WTC11 (cell line): ENCODE results near the gene ID3. TPM values are rescaled to one million over a fixed set of nuclear protein-coding genes. Genes with fewer than 3 reads are reported as not detected.
A peak's percentile ranks its signal among the peaks of the same experiment; 100 is the strongest.

Source experiments
- ATAC-seq: fragments of 200-7000 bp; cut with Tn5 transposase; 2 replicates; pipeline ENCODE4 v1.10.0; 2021; ENCODE audit warnings: mild to moderate bottlenecking, moderate library complexity
- CTCF ChIA-PET: fragments of 300-600 bp; sonication (Branson Sonifier 250); formaldehyde crosslinking; loops from one replicate; lab custom pipeline; 2021; ENCODE audit warnings: antibody characterized with exemption; lab: Charles Lee
- POLR2A ChIA-PET: fragments of 350-600 bp; sonication (Branson Sonifier 250); formaldehyde crosslinking; loops from one replicate; lab custom pipeline; 2021; ENCODE audit warnings: antibody characterized with exemption; lab: Charles Lee
- DNase-seq: peaks from one replicate; pipeline ENCODE4 v3.0.0; 2021; ENCODE audit warnings: low spot score
- H3K27ac Mint-ChIP-seq: 2 replicates; pipeline ENCODE4 v1.8.0; 2021; ENCODE audit warnings: mixed read lengths
- H3K27me3 Mint-ChIP-seq: 2 replicates; pipeline ENCODE4 v1.8.0; 2021; ENCODE audit warnings: low read depth, mild to moderate bottlenecking, moderate library complexity, mixed read lengths
- H3K36me3 Mint-ChIP-seq: 2 replicates; pipeline ENCODE4 v1.8.0; 2021; ENCODE audit warnings: mixed read lengths
- H3K4me1 Mint-ChIP-seq: 2 replicates; pipeline ENCODE4 v1.8.0; 2022; ENCODE audit warnings: mixed read lengths
- H3K4me3 Mint-ChIP-seq: 2 replicates; pipeline ENCODE4 v1.8.0; 2021; ENCODE audit warnings: mild to moderate bottlenecking, moderate library complexity, mixed read lengths
- H3K9me3 Mint-ChIP-seq: 2 replicates; pipeline ENCODE4 v1.8.0; 2021; ENCODE audit warnings: mixed read lengths
- ESRRA ChIP-seq: sonication (generic); formaldehyde crosslinking; IDR thresholded peaks from 2 replicates; pipeline ENCODE4 v1.8.1; 2022; ENCODE audit warnings: mild to moderate bottlenecking, missing genetic modification reagents, borderline replicate concordance
- MYBL2 ChIP-seq: sonication (generic); formaldehyde crosslinking; IDR thresholded peaks from 2 replicates; pipeline ENCODE4 v1.8.1; 2023; ENCODE audit warnings: mild to moderate bottlenecking, moderate library complexity, missing genetic modification reagents
- NFYB ChIP-seq: sonication (generic); formaldehyde crosslinking; conservative IDR thresholded peaks from 2 replicates; pipeline ENCODE4 v1.8.0; 2022; ENCODE audit warnings: low read depth, missing genetic modification reagents
- SMAD3 ChIP-seq: sonication (generic); formaldehyde crosslinking; IDR thresholded peaks from 2 replicates; pipeline ENCODE4 v1.8.0; 2022; ENCODE audit warnings: missing genetic modification reagents, mild to moderate bottlenecking, borderline replicate concordance
- TEAD4 ChIP-seq: sonication (generic); formaldehyde crosslinking; IDR thresholded peaks from 2 replicates; pipeline ENCODE4 v1.8.0; 2022; ENCODE audit warnings: mild to moderate bottlenecking, missing genetic modification reagents
- ZBTB21 ChIP-seq: sonication (generic); formaldehyde crosslinking; IDR thresholded peaks from 2 replicates; pipeline ENCODE4 v1.8.1; 2023; ENCODE audit warnings: mild to moderate bottlenecking, missing genetic modification reagents, borderline replicate concordance
- ZNF219 ChIP-seq: sonication (generic); formaldehyde crosslinking; IDR thresholded peaks from 2 replicates; pipeline ENCODE4 v1.8.0; 2023; ENCODE audit warnings: missing genetic modification reagents, mild to moderate bottlenecking, borderline replicate concordance
- ZNF317 ChIP-seq: sonication (generic); formaldehyde crosslinking; IDR thresholded peaks from 2 replicates; pipeline ENCODE4 v1.8.1; 2023; ENCODE audit warnings: low read depth, mild to moderate bottlenecking, moderate library complexity, missing genetic modification reagents, borderline replicate concordance
- ZNF416 ChIP-seq: fragments of 250-450 bp; sonication (Bioruptor Pico); IDR thresholded peaks from 2 replicates; pipeline ENCODE4 v1.9.0; 2021; ENCODE audit warnings: mild to moderate bottlenecking, inconsistent platforms
- total RNA-seq: library from RNA; stranded (reverse); gene quantifications from 3 replicates; pipeline ENCODE4 v1.2.3, GENCODE V29; 2021
- TF ChIP-seq, protein P1 (sequence below): sonication (generic); formaldehyde crosslinking; IDR thresholded peaks from 2 replicates; pipeline ENCODE4 v1.8.0; 2022; ENCODE audit warnings: mild to moderate bottlenecking, missing genetic modification reagents
- TF ChIP-seq, protein P2 (sequence below): fragments of 250-450 bp; sonication (Bioruptor Pico); IDR thresholded peaks from 2 replicates; pipeline ENCODE4 v1.9.0; 2021; ENCODE audit warnings: moderate library complexity, mild to moderate bottlenecking, inconsistent platforms, borderline replicate concordance
- TF ChIP-seq, protein P3 (sequence below): sonication (generic); formaldehyde crosslinking; IDR thresholded peaks from 2 replicates; pipeline ENCODE4 v1.8.1; 2023; ENCODE audit warnings: mild to moderate bottlenecking, missing genetic modification reagents
- TF ChIP-seq, protein P4 (sequence below): fragments of 250-450 bp; sonication (Bioruptor Pico); IDR thresholded peaks from 2 replicates; pipeline ENCODE4 v1.9.0; 2021; ENCODE audit warnings: mild to moderate bottlenecking, borderline replicate concordance
- TF ChIP-seq, protein P5 (sequence below): fragments of 200-600 bp; IDR thresholded peaks from 2 replicates; pipeline ENCODE4 v1.8.0; 2022; ENCODE audit warnings: antibody characterized with exemption

Gene ID3
- total RNA-seq, 1 experiment from 2014 or later, result 168 TPM

DNA sequence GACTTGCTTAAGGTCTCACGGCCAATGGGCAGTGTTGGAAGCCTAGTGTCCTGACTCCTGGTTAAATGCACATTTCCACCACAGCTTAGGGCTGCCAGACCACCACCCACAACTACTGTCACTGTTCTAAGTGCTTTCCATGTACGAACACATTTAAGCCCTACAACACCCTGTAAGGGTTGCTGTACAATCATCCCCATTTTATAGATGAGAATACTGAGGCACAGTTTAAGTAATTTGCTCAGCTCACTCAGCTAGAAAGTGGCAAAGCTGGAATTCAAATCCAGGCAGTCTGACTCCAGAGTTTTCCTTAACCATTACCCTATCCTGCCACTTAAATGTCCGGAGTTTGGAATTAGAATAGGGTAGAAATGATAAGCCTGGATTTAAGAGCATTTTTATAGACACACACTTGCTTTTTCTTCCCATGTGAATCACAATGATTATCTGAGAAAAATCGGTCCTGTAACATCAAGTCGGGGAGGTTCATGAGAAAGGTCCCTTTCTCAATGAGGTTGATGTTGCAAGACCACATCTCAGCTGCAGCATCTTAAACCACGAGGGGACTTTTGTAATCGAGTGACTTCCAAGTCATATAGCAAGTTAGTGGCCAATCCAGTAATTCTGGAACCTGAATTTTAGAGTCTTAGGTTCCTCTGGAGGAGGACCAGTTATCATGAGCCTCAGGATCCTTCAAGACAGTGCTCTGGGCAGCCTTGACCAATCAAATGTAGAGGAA, 36.9 kb downstream of the ID3 start:
- Mint-ChIP-seq H3K4me1 (peaks cover 15% of the 10 kb centered on the region), H3K27me3 (no peaks in the 10 kb centered on the region), H3K4me3 (no peak overlapping the region), H3K36me3 (peaks cover 14% of the 10 kb centered on the region), H3K27ac (no peak overlapping the region), H3K9me3 (no peaks in the 10 kb centered on the region)
- no peak for ATAC-seq
- DNase-seq, result no peak
- TF ChIP-seq, protein P1, sequence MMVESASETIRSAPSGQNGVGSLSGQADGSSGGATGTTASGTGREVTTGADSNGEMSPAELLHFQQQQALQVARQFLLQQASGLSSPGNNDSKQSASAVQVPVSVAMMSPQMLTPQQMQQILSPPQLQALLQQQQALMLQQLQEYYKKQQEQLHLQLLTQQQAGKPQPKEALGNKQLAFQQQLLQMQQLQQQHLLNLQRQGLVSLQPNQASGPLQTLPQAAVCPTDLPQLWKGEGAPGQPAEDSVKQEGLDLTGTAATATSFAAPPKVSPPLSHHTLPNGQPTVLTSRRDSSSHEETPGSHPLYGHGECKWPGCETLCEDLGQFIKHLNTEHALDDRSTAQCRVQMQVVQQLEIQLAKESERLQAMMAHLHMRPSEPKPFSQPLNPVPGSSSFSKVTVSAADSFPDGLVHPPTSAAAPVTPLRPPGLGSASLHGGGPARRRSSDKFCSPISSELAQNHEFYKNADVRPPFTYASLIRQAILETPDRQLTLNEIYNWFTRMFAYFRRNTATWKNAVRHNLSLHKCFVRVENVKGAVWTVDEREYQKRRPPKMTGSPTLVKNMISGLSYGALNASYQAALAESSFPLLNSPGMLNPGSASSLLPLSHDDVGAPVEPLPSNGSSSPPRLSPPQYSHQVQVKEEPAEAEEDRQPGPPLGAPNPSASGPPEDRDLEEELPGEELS, result no peak
- TF ChIP-seq ZNF317 (no peak), ZNF219 (CRISPR knock-in tag) (no peak), SMAD3 (CRISPR knock-in tag) (no peak), MYBL2 (CRISPR knock-in tag) (no peak), ZBTB21 (CRISPR knock-in tag) (no peak), ESRRA (no peak)
- TF ChIP-seq, protein P2, sequence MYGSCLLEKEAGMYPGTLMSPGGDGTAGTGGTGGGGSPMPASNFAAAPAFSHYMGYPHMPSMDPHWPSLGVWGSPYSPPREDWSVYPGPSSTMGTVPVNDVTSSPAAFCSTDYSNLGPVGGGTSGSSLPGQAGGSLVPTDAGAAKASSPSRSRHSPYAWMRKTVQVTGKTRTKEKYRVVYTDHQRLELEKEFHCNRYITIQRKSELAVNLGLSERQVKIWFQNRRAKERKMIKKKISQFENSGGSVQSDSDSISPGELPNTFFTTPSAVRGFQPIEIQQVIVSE (CRISPR knock-in tag), result no peak
- POLR2A ChIA-PET, result no interaction called here
- CTCF ChIA-PET, result interaction anchor here (2.5 to 8.0 kb wide), 2 partner anchors 17 to 24 kb away, joined by 8 to 101 read pairs; no protein-coding TSS in a partner anchor

DNA sequence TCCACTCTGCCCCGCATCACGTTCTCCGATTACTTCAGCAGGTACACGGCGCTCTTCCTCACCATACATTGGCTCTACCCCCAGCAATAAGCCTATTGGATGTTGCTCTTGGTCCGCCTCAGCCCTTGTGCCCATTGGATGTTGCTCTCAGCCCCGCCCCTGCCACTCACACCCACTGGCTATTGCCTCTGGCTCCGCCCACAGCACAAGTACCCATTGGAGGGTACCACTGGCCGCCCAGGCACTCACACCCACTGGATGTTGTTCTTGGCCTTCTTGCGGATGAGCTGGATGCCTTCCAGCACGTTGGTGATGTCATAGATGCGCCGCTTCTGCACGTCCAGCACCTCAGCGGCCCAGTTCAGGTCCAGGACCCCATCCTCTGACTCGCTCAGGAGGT, 37.7 kb downstream of the ID3 start:
- DNase-seq, result peak; percentile 32
- no peak for TF ChIP-seq ZNF416 (CRISPR knock-in tag)
- peak; percentile 58 for TF ChIP-seq NFYB (CRISPR knock-in tag)
- POLR2A ChIA-PET, result no interaction called here
- H3K4me1 Mint-ChIP-seq, result peaks cover 15% of the 10 kb centered on the region
- CTCF ChIA-PET, result interaction anchor here (2.5 to 8.0 kb wide), 2 partner anchors 18 to 23 kb away, joined by 8 to 101 read pairs; no protein-coding TSS in a partner anchor
- H3K9me3 Mint-ChIP-seq, result no peaks in the 10 kb centered on the region
- H3K36me3 Mint-ChIP-seq, result peaks cover 17% of the 10 kb centered on the region
- ATAC-seq, result peak; percentile 81
- no peaks in the 10 kb centered on the region for H3K27me3 Mint-ChIP-seq
- H3K27ac Mint-ChIP-seq, result no peak overlapping the region
- H3K4me3 Mint-ChIP-seq, result no peak overlapping the region

DNA sequence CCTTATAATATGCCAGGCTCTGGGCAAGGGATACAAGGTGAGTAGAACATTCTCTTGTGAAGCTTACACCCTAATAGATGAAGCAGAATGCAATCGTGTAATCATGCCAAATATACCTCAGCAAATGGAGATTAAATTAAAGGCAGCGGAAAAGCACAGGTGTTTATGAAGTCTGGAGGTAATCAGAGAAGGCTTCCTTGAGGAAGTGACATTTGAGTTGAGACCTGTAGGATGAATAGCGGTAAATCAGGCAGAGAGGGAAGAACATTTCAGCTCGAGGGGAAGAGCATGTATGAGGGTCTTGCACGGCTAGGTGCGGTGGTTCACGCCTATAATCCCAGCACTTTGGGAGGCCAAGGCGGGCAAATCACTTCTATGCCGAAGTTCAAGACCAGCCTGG, 41.7 kb downstream of the ID3 start:
- ChIA-PET CTCF (no interaction called here), POLR2A (no interaction called here)
- H3K27me3 Mint-ChIP-seq, result no peaks in the 10 kb centered on the region
- DNase-seq (no peak), ATAC-seq (no peak)
- no peak overlapping the region for H3K4me3 Mint-ChIP-seq
- peaks cover 21% of the 10 kb centered on the region for H3K36me3 Mint-ChIP-seq
- no peak overlapping the region for H3K27ac Mint-ChIP-seq
- H3K4me1 Mint-ChIP-seq, result no peaks in the 10 kb centered on the region
- TF ChIP-seq, protein P3, sequence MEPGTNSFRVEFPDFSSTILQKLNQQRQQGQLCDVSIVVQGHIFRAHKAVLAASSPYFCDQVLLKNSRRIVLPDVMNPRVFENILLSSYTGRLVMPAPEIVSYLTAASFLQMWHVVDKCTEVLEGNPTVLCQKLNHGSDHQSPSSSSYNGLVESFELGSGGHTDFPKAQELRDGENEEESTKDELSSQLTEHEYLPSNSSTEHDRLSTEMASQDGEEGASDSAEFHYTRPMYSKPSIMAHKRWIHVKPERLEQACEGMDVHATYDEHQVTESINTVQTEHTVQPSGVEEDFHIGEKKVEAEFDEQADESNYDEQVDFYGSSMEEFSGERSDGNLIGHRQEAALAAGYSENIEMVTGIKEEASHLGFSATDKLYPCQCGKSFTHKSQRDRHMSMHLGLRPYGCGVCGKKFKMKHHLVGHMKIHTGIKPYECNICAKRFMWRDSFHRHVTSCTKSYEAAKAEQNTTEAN (CRISPR knock-in tag), result no peak
- TF ChIP-seq ZNF416 (CRISPR knock-in tag), result no peak
- TF ChIP-seq, protein P4, sequence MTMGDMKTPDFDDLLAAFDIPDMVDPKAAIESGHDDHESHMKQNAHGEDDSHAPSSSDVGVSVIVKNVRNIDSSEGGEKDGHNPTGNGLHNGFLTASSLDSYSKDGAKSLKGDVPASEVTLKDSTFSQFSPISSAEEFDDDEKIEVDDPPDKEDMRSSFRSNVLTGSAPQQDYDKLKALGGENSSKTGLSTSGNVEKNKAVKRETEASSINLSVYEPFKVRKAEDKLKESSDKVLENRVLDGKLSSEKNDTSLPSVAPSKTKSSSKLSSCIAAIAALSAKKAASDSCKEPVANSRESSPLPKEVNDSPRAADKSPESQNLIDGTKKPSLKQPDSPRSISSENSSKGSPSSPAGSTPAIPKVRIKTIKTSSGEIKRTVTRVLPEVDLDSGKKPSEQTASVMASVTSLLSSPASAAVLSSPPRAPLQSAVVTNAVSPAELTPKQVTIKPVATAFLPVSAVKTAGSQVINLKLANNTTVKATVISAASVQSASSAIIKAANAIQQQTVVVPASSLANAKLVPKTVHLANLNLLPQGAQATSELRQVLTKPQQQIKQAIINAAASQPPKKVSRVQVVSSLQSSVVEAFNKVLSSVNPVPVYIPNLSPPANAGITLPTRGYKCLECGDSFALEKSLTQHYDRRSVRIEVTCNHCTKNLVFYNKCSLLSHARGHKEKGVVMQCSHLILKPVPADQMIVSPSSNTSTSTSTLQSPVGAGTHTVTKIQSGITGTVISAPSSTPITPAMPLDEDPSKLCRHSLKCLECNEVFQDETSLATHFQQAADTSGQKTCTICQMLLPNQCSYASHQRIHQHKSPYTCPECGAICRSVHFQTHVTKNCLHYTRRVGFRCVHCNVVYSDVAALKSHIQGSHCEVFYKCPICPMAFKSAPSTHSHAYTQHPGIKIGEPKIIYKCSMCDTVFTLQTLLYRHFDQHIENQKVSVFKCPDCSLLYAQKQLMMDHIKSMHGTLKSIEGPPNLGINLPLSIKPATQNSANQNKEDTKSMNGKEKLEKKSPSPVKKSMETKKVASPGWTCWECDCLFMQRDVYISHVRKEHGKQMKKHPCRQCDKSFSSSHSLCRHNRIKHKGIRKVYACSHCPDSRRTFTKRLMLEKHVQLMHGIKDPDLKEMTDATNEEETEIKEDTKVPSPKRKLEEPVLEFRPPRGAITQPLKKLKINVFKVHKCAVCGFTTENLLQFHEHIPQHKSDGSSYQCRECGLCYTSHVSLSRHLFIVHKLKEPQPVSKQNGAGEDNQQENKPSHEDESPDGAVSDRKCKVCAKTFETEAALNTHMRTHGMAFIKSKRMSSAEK (CRISPR knock-in tag), result no peak
- TF ChIP-seq, protein P5, sequence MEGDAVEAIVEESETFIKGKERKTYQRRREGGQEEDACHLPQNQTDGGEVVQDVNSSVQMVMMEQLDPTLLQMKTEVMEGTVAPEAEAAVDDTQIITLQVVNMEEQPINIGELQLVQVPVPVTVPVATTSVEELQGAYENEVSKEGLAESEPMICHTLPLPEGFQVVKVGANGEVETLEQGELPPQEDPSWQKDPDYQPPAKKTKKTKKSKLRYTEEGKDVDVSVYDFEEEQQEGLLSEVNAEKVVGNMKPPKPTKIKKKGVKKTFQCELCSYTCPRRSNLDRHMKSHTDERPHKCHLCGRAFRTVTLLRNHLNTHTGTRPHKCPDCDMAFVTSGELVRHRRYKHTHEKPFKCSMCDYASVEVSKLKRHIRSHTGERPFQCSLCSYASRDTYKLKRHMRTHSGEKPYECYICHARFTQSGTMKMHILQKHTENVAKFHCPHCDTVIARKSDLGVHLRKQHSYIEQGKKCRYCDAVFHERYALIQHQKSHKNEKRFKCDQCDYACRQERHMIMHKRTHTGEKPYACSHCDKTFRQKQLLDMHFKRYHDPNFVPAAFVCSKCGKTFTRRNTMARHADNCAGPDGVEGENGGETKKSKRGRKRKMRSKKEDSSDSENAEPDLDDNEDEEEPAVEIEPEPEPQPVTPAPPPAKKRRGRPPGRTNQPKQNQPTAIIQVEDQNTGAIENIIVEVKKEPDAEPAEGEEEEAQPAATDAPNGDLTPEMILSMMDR, result no peak
- no peak for TF ChIP-seq TEAD4 (CRISPR knock-in tag)
- no peaks in the 10 kb centered on the region for H3K9me3 Mint-ChIP-seq
